NCI-H1105 (cell line): Measurements from ENCODE around the gene ARMC9.

Experiments used
- DNase-seq: peaks from one replicate; lab custom pipeline; 2025; lab: John Stamatoyannopoulos, UW

Gene ARMC9

DNA sequence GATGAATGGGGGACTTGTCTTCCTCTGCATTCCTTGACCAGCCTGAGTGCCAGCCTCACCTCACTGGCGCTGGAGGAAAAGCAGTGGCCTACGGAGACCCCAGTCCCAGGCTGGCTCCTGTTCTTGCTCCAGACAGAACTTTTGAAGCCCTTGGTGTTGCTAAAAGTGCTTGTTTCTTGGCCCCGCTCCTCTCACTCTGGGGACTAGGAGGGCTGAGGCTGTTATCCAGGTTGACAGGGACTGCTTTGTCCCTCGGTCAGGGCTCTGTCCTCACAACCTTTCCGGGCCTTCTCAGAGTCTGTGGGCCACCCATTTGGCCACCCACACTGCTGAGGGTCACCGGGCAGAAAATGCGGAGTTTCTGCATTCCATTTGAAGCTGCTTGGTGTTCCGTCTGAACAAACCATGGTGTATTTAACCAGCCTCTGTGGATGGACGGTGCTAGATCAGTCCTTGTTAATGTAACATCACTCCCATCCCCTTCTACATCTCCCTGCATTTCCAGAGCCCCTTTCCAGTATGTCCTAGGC, 222.7 kb downstream of the ARMC9 start:
- no peak for DNase-seq

DNA sequence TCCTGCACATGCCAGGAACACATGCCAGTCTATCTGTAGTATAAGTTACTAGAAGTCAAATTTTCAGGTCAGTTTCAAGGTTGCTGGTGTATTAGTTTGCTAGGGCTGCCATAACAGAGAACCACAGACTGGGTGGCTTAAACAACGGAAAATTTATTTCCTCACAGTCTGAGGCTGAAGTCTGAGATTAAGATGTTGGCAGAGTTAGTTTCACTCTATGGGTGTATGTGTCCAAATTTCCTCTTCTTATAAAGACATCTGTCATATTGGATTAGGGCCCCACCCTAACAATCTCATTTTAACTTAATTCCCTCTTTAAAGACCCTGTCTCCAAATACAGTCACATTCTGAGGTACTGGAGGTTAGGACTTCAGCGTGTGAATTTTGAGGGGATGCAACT, 223.6 kb downstream of the ARMC9 start:
- no peak for DNase-seq

DNA sequence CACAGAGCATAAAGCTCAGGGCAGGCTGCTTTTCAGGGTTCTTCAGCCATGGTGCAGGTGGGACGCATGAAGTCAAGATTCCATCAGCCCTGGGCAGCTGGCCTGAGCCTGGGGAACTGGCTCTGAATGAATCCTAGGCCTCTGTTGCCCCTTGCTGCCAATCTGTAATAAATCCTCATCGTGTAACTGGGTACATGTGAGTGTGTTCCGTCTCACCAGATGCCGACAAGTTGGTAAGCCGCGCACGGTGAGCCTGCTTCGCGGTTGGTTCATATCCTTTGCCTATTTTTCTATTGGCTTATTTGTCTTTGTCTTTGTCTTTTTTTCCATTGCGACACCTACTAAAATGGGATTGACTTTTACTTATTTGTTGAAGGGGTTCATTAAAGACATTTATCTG, 224.7 kb downstream of the ARMC9 start:
- no peak for DNase-seq
